ENCODE measurements around the gene DOLK. TPM values are rescaled to one million over a fixed set of nuclear protein-coding genes. Genes with fewer than 3 reads are reported as not detected.

The DOLK gene
- total and polyA plus RNA-seq, 2 donors (not counting 1 experiment from before 2014, with no cell fraction given): 3.0 to 12.2 TPM

DNA sequence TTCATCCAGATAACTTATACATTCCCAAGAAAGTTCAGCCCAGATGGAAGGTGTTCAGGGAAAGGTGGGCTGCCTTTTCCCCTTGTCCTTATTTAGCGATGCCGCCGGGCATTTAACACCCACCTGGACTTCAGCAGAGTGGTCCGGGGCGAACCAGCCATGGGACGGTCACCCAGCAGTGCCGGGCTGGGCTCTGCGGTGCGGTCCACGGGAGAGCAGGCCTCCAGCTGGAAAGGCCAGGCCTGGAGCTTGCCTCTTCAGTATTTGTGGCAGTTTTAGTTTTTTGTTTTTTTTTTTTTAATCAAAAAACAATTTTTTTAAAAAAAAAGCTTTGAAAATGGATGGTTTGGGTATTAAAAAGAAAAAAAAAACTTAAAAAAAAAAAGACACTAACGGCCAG lies 30.7 kb downstream of the DOLK start:
- POLR2A ChIA-PET: no interaction called here

GRCh38 chr9:128916204-128916603 lies 31.2 kb downstream of the DOLK start:
- no peak overlapping the region for H3K4me3 ChIP-seq (ENCODE audit: control extremely low read depth in 1 of 5, extremely low read depth in 1 of 5, insufficient read depth in 1 of 5, low read depth in 2 of 5, low read length in 4 of 5)
- 97% methylated on average over 18 of the region's 18 CpGs for WGBS (ENCODE audit: insufficient coverage)
- H3K4me2 ChIP-seq (replicated peaks; ENCODE audit: low read depth, low read length, poor library complexity, severe bottlenecking): no peak overlapping the region
- no peaks in the 10 kb centered on the region for H3K9me3 ChIP-seq (ENCODE audit: control extremely low read depth in 1 of 3, control insufficient read depth in 2 of 3, insufficient read depth in 1 of 3, low read length in 2 of 3)
- ChIA-PET CTCF (interaction anchor here (1.1 kb wide), 1 partner anchor 9 kb away, joined by 3 read pairs; no protein-coding TSS in a partner anchor), POLR2A (no interaction called here)
- no peak for ATAC-seq (ENCODE audit: low read depth)
- Mint-ChIP-seq H3K9me3 (ENCODE audit: insufficient read depth) (no peaks in the 10 kb centered on the region), H3K27me3 (no peaks in the 10 kb centered on the region), H3K4me1 (peaks cover 3% of the 10 kb centered on the region), H3K4me3 (no peak overlapping the region), H3K27ac (no peak overlapping the region)
- peaks cover 0 to 6% of the 10 kb centered on the region in 2 donors for H3K4me1 ChIP-seq (ENCODE audit: control insufficient read depth in 2 of 2, insufficient read depth in 2 of 2, low read length in 2 of 2)
- H3K27me3 ChIP-seq (replicated peaks in 1 of 4; ENCODE audit: control extremely low read depth in 1 of 4, control insufficient read depth in 3 of 4, insufficient read depth in 4 of 4, low read length in 3 of 4): no peaks in the 10 kb centered on the region
- intact Hi-C loops (cut with micrococcal nuclease): no loop called here
- H4K20me1 ChIP-seq (ENCODE audit: control insufficient read depth, insufficient read depth, low read length, poor library complexity, severe bottlenecking): peaks cover 12% of the 10 kb centered on the region
- peaks cover 34% of the 10 kb centered on the region for H3K79me2 ChIP-seq (ENCODE audit: control insufficient read depth, insufficient read depth, low read length)
- no peak overlapping the region for H2AFZ ChIP-seq (ENCODE audit: insufficient read depth, low read depth, low read length, poor library complexity, severe bottlenecking)
- H3K36me3 ChIP-seq (replicated peaks in 1 of 2; ENCODE audit: control extremely low read depth in 1 of 2, control insufficient read depth in 1 of 2, extremely low read depth in 1 of 2, insufficient read depth in 2 of 2, low read length in 1 of 2): peaks cover 0 to 24% of the 10 kb centered on the region in 2 experiments
- TF ChIP-seq EZH2 (IDR thresholded peaks at IDR 0.05; ENCODE audit: borderline replicate concordance, insufficient read depth, low read depth, low read length, poor library complexity, severe bottlenecking): no peak
- TF ChIP-seq, protein P1, sequence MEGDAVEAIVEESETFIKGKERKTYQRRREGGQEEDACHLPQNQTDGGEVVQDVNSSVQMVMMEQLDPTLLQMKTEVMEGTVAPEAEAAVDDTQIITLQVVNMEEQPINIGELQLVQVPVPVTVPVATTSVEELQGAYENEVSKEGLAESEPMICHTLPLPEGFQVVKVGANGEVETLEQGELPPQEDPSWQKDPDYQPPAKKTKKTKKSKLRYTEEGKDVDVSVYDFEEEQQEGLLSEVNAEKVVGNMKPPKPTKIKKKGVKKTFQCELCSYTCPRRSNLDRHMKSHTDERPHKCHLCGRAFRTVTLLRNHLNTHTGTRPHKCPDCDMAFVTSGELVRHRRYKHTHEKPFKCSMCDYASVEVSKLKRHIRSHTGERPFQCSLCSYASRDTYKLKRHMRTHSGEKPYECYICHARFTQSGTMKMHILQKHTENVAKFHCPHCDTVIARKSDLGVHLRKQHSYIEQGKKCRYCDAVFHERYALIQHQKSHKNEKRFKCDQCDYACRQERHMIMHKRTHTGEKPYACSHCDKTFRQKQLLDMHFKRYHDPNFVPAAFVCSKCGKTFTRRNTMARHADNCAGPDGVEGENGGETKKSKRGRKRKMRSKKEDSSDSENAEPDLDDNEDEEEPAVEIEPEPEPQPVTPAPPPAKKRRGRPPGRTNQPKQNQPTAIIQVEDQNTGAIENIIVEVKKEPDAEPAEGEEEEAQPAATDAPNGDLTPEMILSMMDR (IDR thresholded peaks at IDR 0.05): no peak
- DNase-seq: no peak
- no peak overlapping the region for H3K27ac ChIP-seq (ENCODE audit: low read length in 2 of 2)
- no peak overlapping the region for H3K9ac ChIP-seq (ENCODE audit: low read length)

More for the DNA sequence above, 30.7 kb downstream of the DOLK start:
- Mint-ChIP-seq H3K4me3 (no peak overlapping the region), H3K9me3 (ENCODE audit: insufficient read depth) (no peaks in the 10 kb centered on the region), H3K4me1 (peaks cover 5% of the 10 kb centered on the region), H3K27me3 (no peaks in the 10 kb centered on the region), H3K27ac (no peak overlapping the region)
- DNase-seq (no peak), ATAC-seq (ENCODE audit: low read depth) (no peak)
- WGBS (ENCODE audit: insufficient coverage): 96% methylated on average over 5 of the region's 11 CpGs
- Histone ChIP-seq H3K9ac (ENCODE audit: low read length) (no peak overlapping the region), H3K9me3 (ENCODE audit: control extremely low read depth in 1 of 3, control insufficient read depth in 2 of 3, insufficient read depth in 1 of 3, low read length in 2 of 3) (no peaks in the 10 kb centered on the region), H4K20me1 (ENCODE audit: control insufficient read depth, insufficient read depth, low read length, poor library complexity, severe bottlenecking) (peaks cover 6% of the 10 kb centered on the region), H3K27ac (ENCODE audit: low read length in 2 of 2) (no peak overlapping the region), H3K4me2 (replicated peaks; ENCODE audit: low read depth, low read length, poor library complexity, severe bottlenecking) (no peak overlapping the region), H3K4me1 (ENCODE audit: control insufficient read depth in 2 of 2, insufficient read depth in 2 of 2, low read length in 2 of 2) (peaks cover 3 to 9% of the 10 kb centered on the region in 2 donors), H3K4me3 (ENCODE audit: control extremely low read depth in 1 of 5, extremely low read depth in 1 of 5, insufficient read depth in 1 of 5, low read depth in 2 of 5, low read length in 4 of 5) (no peak overlapping the region), H3K27me3 (replicated peaks in 1 of 4; ENCODE audit: control extremely low read depth in 1 of 4, control insufficient read depth in 3 of 4, insufficient read depth in 4 of 4, low read length in 3 of 4) (peaks cover 0 to 1% (median 0%) of the 10 kb centered on the region in 4 experiments), H2AFZ (ENCODE audit: insufficient read depth, low read depth, low read length, poor library complexity, severe bottlenecking) (no peak overlapping the region), H3K36me3 (replicated peaks in 1 of 2; ENCODE audit: control extremely low read depth in 1 of 2, control insufficient read depth in 1 of 2, extremely low read depth in 1 of 2, insufficient read depth in 2 of 2, low read length in 1 of 2) (peaks cover 0 to 24% of the 10 kb centered on the region in 2 experiments), H3K79me2 (ENCODE audit: control insufficient read depth, insufficient read depth, low read length) (peaks cover 29% of the 10 kb centered on the region)
- CTCF ChIA-PET: no interaction called here
- TF ChIP-seq, protein P1 (IDR thresholded peaks at IDR 0.05): no peak
- TF ChIP-seq EZH2 (IDR thresholded peaks at IDR 0.05; ENCODE audit: borderline replicate concordance, insufficient read depth, low read depth, low read length, poor library complexity, severe bottlenecking): no peak
- intact Hi-C loops (cut with micrococcal nuclease): no loop called here
